HL-60 (cell line): ENCODE data around the gene NBAS.

Source experiments
- CTCF ChIP-seq: IDR thresholded peaks from one replicate; pipeline ENCODE4 v1.5.1; 2011; ENCODE audit warnings: low read length, control low read depth, inconsistent platforms; ENCODE audit not compliant: insufficient read depth
- GABPA ChIP-seq: IDR thresholded peaks from 2 replicates; pipeline ENCODE4 v1.6.1; 2012; ENCODE audit warnings: low read depth
- POLR2AphosphoS5 ChIP-seq: IDR thresholded peaks from 2 replicates; pipeline ENCODE4 v1.6.1; 2012; ENCODE audit warnings: low read depth
- REST ChIP-seq: IDR thresholded peaks from 2 replicates; pipeline ENCODE4 v1.6.1; 2012; ENCODE audit warnings: low read depth; ENCODE audit not compliant: insufficient replicate concordance
- SPI1 ChIP-seq: IDR thresholded peaks from 2 replicates; pipeline ENCODE4 v1.6.1; 2012; ENCODE audit warnings: low read depth, mild to moderate bottlenecking, borderline replicate concordance

GRCh38 chr2:15225131-15225530 is 336.0 kb downstream of the NBAS start:
- TF ChIP-seq REST (no peak), CTCF (no peak), POLR2AphosphoS5 (no peak), SPI1 (no peak), GABPA (no peak)
